Nephron (organoid): ENCODE results near the gene DMRTC2.

Experiments used
- H3K27ac Mint-ChIP-seq, 3 experiments: 2 replicates each; pipeline ENCODE4 v1.8.0; 2020; ENCODE audit warnings: mixed read lengths in 3 of 3, mild to moderate bottlenecking in 2 of 3, moderate library complexity in 1 of 3
- H3K27me3 Mint-ChIP-seq: 2 replicates; pipeline ENCODE4 v1.8.0; 2021; ENCODE audit warnings: low read depth, mild to moderate bottlenecking, moderate library complexity, mixed read lengths
- H3K36me3 Mint-ChIP-seq: 2 replicates; pipeline ENCODE4 v1.8.0; 2020; ENCODE audit warnings: low read depth, mixed read lengths
- H3K4me1 Mint-ChIP-seq: 2 replicates; pipeline ENCODE4 v1.8.0; 2020; ENCODE audit warnings: mixed read lengths
- H3K4me3 Mint-ChIP-seq, 3 experiments: 2 replicates each; pipeline ENCODE4 v1.8.0; 2020; ENCODE audit warnings: mild to moderate bottlenecking in 3 of 3, mixed read lengths in 3 of 3, moderate library complexity in 2 of 3
- H3K9me3 Mint-ChIP-seq: 2 replicates; pipeline ENCODE4 v1.8.0; 2020; ENCODE audit warnings: mixed read lengths
- TF ChIP-seq, protein P1 (sequence below), 3 experiments: fragments of 200-600 bp; sonication (generic); IDR thresholded peaks; one replicate each; pipeline ENCODE4 v1.5.0; 2021; ENCODE audit warnings: antibody characterized with exemption in 3 of 3; ENCODE audit not compliant: unreplicated experiment in 3 of 3

DMRTC2 gene

DNA sequence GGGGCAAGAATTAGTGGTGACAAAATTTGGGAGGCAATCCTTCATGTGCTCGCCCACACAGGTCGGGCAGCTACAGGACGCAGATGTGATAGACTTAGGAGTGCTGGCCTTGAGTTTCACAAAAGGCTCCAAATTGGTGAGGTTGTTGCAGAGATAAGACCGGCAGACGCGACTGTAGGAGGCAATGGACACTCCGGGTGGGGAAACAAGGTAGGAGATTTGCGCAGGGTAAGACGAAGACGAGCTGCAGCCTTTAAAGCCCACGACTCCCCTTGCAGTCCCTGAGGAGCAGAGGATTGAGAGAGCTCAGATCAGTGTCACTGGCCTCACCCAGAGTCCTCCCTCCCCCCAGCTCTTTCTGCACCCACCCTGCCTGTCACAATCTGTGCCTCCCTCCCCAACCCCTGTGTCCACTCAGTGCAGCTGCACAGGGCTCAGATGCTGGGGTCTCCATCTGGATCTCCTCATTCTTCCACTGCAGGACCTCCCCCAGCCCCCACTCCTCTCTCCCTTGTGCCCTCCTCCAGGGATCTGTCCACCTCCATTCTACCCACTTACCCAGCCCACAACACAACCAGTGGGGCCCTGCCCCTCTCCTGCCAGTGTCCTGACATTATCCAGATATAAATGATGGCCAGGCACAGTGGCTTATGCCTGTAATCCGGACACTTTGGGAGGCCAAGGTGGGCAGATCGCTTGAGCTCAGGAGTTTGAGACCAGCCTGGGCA is 6.7 kb upstream of the DMRTC2 start:
- H3K9me3 Mint-ChIP-seq = no peaks in the 10 kb centered on the region
- no peak overlapping the region for H3K4me3 Mint-ChIP-seq
- H3K4me1 Mint-ChIP-seq = no peaks in the 10 kb centered on the region
- TF ChIP-seq, protein P1, sequence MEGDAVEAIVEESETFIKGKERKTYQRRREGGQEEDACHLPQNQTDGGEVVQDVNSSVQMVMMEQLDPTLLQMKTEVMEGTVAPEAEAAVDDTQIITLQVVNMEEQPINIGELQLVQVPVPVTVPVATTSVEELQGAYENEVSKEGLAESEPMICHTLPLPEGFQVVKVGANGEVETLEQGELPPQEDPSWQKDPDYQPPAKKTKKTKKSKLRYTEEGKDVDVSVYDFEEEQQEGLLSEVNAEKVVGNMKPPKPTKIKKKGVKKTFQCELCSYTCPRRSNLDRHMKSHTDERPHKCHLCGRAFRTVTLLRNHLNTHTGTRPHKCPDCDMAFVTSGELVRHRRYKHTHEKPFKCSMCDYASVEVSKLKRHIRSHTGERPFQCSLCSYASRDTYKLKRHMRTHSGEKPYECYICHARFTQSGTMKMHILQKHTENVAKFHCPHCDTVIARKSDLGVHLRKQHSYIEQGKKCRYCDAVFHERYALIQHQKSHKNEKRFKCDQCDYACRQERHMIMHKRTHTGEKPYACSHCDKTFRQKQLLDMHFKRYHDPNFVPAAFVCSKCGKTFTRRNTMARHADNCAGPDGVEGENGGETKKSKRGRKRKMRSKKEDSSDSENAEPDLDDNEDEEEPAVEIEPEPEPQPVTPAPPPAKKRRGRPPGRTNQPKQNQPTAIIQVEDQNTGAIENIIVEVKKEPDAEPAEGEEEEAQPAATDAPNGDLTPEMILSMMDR (IDR thresholded peaks at IDR 0.05; ENCODE audit: unreplicated experiment in 3 of 3) = no peak
- H3K27me3 Mint-ChIP-seq = peaks cover 48% of the 10 kb centered on the region
- H3K27ac Mint-ChIP-seq = no peak overlapping the region
- H3K36me3 Mint-ChIP-seq = no peaks in the 10 kb centered on the region

DNA sequence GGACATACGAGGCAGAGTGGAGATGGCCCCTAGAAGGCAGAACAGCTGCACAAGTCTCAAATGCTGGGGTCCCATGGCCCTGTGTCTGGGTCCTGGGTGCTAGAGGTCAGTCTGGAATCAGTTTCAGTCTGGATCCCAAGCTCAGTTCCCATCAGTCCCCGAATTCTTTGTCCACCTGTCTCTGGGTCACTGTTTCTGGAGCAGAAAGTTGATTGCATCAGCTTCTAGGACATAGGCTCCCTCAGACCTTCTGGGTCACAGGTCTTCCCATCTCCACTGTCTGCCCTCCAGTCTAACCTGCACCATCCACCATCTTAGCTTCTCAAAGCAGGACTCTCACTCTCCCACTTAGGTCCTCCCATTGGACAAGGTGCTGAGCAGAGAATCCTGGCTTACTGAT is 5.6 kb upstream of the DMRTC2 start:
- Mint-ChIP-seq H3K36me3 (no peaks in the 10 kb centered on the region), H3K9me3 (peaks cover 4% of the 10 kb centered on the region), H3K27me3 (peaks cover 59% of the 10 kb centered on the region), H3K4me1 (no peaks in the 10 kb centered on the region), H3K4me3 (no peak overlapping the region), H3K27ac (no peak overlapping the region)
- TF ChIP-seq, protein P1 (IDR thresholded peaks at IDR 0.05; ENCODE audit: unreplicated experiment in 3 of 3) = no peak

DNA sequence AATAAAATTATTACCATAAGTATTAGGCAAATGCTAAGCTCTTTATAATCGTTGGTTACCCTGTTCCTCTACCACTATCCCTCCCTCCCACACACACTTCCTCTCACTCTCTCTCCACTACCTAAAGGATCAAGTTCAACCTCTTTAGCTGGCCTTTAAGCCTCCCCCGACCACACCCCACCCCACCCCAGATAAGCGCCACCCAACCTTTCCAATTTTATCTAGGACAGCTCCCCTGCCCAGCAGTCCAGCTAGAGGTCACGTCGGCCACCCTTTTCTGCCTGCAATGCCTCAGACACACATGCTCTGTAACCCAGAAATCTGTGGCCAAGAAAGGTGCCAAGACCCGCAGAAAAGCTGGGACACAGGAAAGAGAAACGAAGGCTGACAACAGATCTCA is 1.5 kb upstream of the DMRTC2 start:
- no peaks in the 10 kb centered on the region for H3K36me3 Mint-ChIP-seq
- H3K27ac Mint-ChIP-seq = no peak overlapping the region
- peaks cover 38% of the 10 kb centered on the region for H3K27me3 Mint-ChIP-seq
- no peak overlapping the region for H3K4me3 Mint-ChIP-seq
- no peaks in the 10 kb centered on the region for H3K4me1 Mint-ChIP-seq
- H3K9me3 Mint-ChIP-seq = peaks cover 5% of the 10 kb centered on the region
- TF ChIP-seq, protein P1 (IDR thresholded peaks at IDR 0.05; ENCODE audit: unreplicated experiment in 3 of 3) = no peak

DNA sequence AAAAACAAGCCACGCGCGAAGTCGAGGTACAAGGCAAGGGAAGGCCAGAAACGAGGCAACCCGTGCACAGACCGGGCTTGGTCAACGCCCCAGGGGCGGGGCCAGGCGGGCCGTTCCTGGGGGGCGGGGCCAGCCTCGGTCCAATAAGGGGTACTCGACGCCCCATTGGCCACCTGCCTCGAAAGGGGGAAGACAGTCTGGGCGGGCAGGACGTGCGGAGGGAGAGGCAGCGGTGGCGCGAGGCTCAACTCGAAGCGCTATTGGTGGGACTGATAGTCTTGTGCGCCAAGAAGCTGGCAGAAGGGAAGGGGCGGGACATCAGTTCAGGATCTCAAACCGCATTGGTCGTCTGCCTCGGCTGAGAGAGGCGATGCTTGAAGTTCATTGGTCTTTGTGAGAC is 241 bp upstream of the DMRTC2 start, which contains the start of gene LYPD4:
Gene LYPD4 (minus strand): TSS at position 83 of the 400 bp plus-strand sequence. CDS start 5,398 bp downstream, outside the sequence.
- no peaks in the 10 kb centered on the region for H3K36me3 Mint-ChIP-seq

DNA sequence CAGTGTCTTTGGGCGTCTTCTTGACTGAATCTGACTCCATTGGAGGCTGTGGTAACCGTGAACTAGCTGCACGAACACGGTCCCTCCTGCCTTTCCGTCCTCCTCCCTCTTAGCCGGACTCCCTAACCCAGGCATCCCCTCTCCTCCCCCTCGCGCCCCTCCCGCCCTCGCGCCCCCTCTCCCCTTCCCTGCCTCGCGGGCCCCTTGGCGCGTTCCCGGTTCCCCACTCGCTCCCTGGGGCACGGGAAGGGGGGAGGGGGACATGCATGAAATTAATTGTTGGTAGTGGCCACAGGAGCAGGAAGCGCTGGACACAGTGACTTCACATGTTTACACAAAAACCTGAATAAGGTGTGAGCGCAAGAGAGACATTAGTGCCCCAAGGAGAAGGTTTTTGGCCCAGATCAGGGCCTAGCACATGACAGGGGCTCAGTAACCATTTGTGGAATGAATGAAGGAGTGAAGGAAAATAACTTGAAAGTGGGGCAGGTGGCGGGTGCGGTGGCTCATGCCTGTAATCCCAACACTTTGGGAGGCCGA is 279 bp downstream of the DMRTC2 start:
- TF ChIP-seq, protein P1 (IDR thresholded peaks at IDR 0.05; ENCODE audit: unreplicated experiment in 3 of 3) = no peak
- no peaks in the 10 kb centered on the region for H3K4me1 Mint-ChIP-seq
- H3K9me3 Mint-ChIP-seq = peaks cover 5% of the 10 kb centered on the region
- peaks cover 41% of the 10 kb centered on the region for H3K27me3 Mint-ChIP-seq
- no peak overlapping the region for H3K4me3 Mint-ChIP-seq
- no peaks in the 10 kb centered on the region for H3K36me3 Mint-ChIP-seq
- H3K27ac Mint-ChIP-seq = no peak overlapping the region

More for the DNA sequence above, 241 bp upstream of the DMRTC2 start, which contains the start of gene LYPD4:
- Mint-ChIP-seq H3K27me3 (peaks cover 38% of the 10 kb centered on the region), H3K9me3 (peaks cover 5% of the 10 kb centered on the region), H3K4me3 (no peak within 1 kb of the TSS), H3K27ac (no peak within 1 kb of the TSS), H3K4me1 (no peaks in the 10 kb centered on the region)
- TF ChIP-seq, protein P1 (IDR thresholded peaks at IDR 0.05; ENCODE audit: unreplicated experiment in 3 of 3) = no peak
